GM12872 (cell line): Measurements from ENCODE around the gene ROR1.

Experiments used
- TF ChIP-seq, protein P1 (sequence below): IDR thresholded peaks from 3 replicates; pipeline ENCODE4 v1.5.1; 2011; ENCODE audit warnings: low read depth, mild to moderate bottlenecking, low read length, moderate library complexity; ENCODE audit not compliant: insufficient read depth

ROR1 gene

DNA sequence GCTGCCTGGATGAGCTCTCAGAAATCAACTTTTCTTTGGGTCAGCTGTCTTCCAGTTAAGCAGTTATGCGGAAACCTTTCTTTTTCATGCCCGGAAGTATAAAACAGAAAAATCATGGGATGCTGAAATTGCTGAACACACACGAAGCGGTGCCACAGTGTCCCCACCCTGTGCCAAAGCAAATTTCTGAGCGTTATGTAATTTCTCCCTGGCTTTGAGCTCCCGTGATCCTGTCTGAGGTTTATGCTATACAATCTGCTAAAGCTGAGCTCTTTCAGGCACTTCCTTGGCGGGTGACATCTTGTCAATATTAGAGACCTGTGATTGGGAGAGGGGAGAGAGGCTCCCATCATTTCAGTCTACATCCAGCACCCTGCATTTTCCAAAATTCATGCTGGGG lies 201.7 kb downstream of the ROR1 start:
- TF ChIP-seq, protein P1, sequence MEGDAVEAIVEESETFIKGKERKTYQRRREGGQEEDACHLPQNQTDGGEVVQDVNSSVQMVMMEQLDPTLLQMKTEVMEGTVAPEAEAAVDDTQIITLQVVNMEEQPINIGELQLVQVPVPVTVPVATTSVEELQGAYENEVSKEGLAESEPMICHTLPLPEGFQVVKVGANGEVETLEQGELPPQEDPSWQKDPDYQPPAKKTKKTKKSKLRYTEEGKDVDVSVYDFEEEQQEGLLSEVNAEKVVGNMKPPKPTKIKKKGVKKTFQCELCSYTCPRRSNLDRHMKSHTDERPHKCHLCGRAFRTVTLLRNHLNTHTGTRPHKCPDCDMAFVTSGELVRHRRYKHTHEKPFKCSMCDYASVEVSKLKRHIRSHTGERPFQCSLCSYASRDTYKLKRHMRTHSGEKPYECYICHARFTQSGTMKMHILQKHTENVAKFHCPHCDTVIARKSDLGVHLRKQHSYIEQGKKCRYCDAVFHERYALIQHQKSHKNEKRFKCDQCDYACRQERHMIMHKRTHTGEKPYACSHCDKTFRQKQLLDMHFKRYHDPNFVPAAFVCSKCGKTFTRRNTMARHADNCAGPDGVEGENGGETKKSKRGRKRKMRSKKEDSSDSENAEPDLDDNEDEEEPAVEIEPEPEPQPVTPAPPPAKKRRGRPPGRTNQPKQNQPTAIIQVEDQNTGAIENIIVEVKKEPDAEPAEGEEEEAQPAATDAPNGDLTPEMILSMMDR: no peak

DNA sequence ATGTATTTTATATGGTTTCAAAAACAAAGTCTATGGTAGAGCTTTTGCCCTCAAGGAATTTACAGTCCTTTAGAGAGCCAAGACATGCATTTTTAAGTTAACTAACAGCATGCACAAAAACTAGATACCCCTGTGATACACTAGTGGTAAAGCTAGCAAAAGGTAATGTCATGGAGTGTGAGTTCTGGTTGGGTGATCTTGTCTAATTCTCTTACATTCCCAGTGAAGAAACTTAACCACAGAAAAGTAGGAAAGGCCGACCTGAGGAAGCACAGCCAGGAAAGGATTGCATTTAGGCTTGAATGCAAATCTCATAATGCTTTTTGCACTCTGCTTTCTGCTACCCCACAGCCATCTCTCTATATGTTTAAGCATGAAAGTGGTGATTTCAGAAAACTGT lies 202.2 kb downstream of the ROR1 start:
- TF ChIP-seq, protein P1: no peak

DNA sequence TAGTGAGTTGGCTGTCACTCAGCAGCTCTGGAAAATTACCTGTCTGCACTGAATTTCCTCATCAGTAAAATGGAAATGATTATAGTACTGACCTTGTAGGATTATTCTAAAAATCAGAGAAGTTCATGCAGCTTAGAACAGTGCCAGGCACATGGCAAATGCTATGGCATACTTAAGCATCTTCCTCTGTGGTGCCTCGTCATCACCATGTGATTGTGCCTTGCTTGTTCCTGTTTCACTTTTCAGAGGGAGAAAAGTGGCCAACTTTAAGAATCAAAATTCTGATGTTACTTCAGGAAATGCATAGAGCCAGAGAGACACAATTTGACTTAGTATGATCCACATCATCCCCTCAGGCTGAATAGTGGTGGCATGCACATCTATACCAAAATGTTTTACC lies 203.6 kb downstream of the ROR1 start:
- TF ChIP-seq, protein P1: no peak

GRCh38 chr1:63980740-63981407 lies 207.1 kb downstream of the ROR1 start:
- TF ChIP-seq, protein P1: no peak

DNA sequence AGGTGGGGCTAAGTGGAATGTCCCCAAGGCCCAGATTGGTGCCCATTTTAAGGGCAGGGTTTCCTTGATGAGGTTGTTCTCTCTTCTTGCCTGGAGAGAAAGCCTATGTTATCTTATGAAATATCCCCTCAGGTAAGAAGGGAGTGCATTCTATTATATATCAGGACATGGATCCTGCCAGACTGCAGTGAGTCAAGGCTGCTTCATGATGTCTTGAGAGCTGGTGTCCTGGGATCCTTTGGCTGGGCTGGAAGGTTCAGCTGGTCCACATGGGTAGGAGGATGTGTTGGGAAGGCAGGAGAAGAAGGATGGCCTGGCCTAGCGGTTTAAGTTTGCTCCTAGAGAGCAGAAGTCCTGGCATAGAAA lies 207.6 kb downstream of the ROR1 start:
- TF ChIP-seq, protein P1: no peak

DNA sequence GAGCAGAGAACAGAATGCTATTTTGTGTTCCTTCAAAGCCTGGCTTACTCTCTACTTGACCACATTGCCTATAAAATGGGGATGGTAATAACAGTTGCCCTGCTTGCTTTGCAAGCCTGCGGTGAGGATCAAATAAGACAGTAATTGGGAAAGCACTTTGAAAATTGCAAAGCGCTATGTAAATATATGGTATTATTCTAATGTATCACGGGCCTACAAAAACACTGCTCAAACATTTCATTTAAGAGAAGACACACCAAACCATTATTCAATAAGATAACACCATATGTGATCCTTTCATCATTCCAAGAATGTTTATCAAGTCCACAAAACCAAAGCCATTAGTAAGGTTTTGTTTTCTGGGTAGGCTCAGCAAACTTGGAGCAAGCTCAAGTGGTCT lies 208.4 kb downstream of the ROR1 start:
- TF ChIP-seq, protein P1: no peak

DNA sequence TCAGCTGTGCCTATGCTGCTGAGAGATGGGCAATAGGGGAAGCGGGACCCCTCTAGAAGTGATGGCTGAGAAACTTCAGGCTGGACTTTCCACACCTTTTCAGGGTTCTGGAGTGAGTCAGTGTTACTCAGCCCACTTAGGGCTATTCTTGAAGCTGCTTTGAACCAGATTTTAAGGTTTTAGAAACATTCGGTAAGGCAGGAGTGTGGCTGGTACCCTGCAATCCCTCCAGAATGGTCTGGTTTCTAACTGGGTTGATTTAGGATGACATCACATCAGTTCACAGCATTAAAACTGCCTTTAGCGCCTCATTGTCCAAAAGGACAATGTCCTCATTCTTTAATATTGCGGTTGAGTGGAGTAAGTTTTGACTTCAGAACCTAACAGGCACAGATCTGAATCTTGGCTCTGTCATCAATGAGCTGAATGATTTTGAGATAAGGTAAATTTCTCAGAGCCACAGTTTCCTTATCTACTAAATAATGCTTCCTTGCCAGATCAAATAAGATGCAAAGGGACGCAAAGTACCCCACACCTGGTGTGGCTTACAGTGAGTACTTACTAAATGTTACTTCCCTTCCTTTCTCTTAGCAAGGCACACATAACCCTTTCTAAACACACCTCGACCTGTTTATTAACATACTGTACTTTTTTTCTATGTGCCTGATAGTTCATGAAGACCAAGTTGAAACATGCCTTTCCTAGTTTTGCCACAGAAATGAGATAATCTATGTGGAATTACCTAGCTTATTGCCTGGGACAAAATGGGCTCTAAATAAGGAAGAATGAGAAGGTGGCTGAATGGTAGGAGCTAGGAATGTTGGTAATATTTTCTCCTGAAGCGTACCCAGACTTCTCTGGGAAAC lies 209.8 kb downstream of the ROR1 start:
- TF ChIP-seq, protein P1: no peak
